Type B pancreatic cell (in vitro differentiated cells): ENCODE measurements around the gene ACOX1. TPM values are rescaled to one million over a fixed set of nuclear protein-coding genes. Genes with fewer than 3 reads are reported as not detected.

Experiments
- DNase-seq: peaks from one replicate; pipeline ENCODE4 v3.0.0; 2021; ENCODE audit warnings: mixed read lengths; ENCODE audit not compliant: unreplicated experiment; ENCODE audit errors: extremely low spot score
- H3K27ac Mint-ChIP-seq: 2 replicates; pipeline ENCODE4 v1.8.0; 2021; ENCODE audit warnings: mild to moderate bottlenecking, mixed read lengths
- H3K27me3 Mint-ChIP-seq: 2 replicates; pipeline ENCODE4 v1.8.0; 2021; ENCODE audit warnings: mixed read lengths
- H3K36me3 Mint-ChIP-seq: 2 replicates; pipeline ENCODE4 v1.8.0; 2021; ENCODE audit warnings: mixed read lengths
- H3K4me1 Mint-ChIP-seq: one replicate; pipeline ENCODE4 v1.8.0; 2021; ENCODE audit warnings: mixed read lengths; ENCODE audit not compliant: unreplicated experiment
- H3K4me3 Mint-ChIP-seq: 2 replicates; pipeline ENCODE4 v1.8.0; 2021; ENCODE audit warnings: mild to moderate bottlenecking, mixed read lengths
- H3K9me3 Mint-ChIP-seq: 2 replicates; pipeline ENCODE4 v1.8.0; 2021; ENCODE audit warnings: mixed read lengths
- CTCF ChIP-seq: fragments of 200-600 bp; sonication (generic); conservative IDR thresholded peaks from 2 replicates; pipeline ENCODE4 v1.5.0; 2021; ENCODE audit warnings: antibody characterized with exemption, mild to moderate bottlenecking
- total RNA-seq: library from RNA; stranded (reverse); gene quantifications from 2 replicates; pipeline ENCODE4 v1.2.1, GENCODE V29; 2021; ENCODE audit warnings: low replicate concordance

Gene ACOX1
- total RNA-seq, 1 donor from 2014 or later: 48.5 TPM

GRCh38 chr17:76023900-76024237 is 44.9 kb upstream of the ACOX1 start:
- no peak overlapping the region for H3K27ac Mint-ChIP-seq
- TF ChIP-seq CTCF: no peak
- DNase-seq: no peak
- no peaks in the 10 kb centered on the region for H3K36me3 Mint-ChIP-seq
- H3K4me3 Mint-ChIP-seq: no peak overlapping the region
- no peaks in the 10 kb centered on the region for H3K27me3 Mint-ChIP-seq
- H3K4me1 Mint-ChIP-seq: peaks cover 8% of the 10 kb centered on the region
- no peaks in the 10 kb centered on the region for H3K9me3 Mint-ChIP-seq

GRCh38 chr17:76022973-76023899 is 44.3 kb upstream of the ACOX1 start:
- Mint-ChIP-seq H3K9me3 (no peaks in the 10 kb centered on the region), H3K36me3 (no peaks in the 10 kb centered on the region), H3K27ac (no peak overlapping the region), H3K27me3 (no peaks in the 10 kb centered on the region), H3K4me1 (peaks cover 8% of the 10 kb centered on the region), H3K4me3 (no peak overlapping the region)
- no peak for DNase-seq
- TF ChIP-seq CTCF: no peak

GRCh38 chr17:76022285-76022684 is 43.3 kb upstream of the ACOX1 start:
- Mint-ChIP-seq H3K27ac (no peak overlapping the region), H3K9me3 (no peaks in the 10 kb centered on the region), H3K27me3 (no peaks in the 10 kb centered on the region), H3K4me3 (no peak overlapping the region), H3K36me3 (no peaks in the 10 kb centered on the region), H3K4me1 (peaks cover 5% of the 10 kb centered on the region)
- no peak for TF ChIP-seq CTCF
- no peak for DNase-seq

GRCh38 chr17:76019833-76020467 is 41.0 kb upstream of the ACOX1 start:
- H3K4me1 Mint-ChIP-seq: peaks cover 5% of the 10 kb centered on the region
- DNase-seq: no peak
- H3K9me3 Mint-ChIP-seq: no peaks in the 10 kb centered on the region
- no peak overlapping the region for H3K27ac Mint-ChIP-seq
- H3K36me3 Mint-ChIP-seq: no peaks in the 10 kb centered on the region
- no peak overlapping the region for H3K4me3 Mint-ChIP-seq
- no peaks in the 10 kb centered on the region for H3K27me3 Mint-ChIP-seq
- no peak for TF ChIP-seq CTCF

- Mint-ChIP-seq H3K27me3 (no peaks in the 10 kb centered on the region), H3K4me3 (no peak overlapping the region), H3K27ac (no peak overlapping the region), H3K4me1 (peaks cover 11% of the 10 kb centered on the region), H3K36me3 (no peaks in the 10 kb centered on the region), H3K9me3 (no peaks in the 10 kb centered on the region)
- TF ChIP-seq CTCF: no peak
- no peak for DNase-seq
These were observed 39.8 kb upstream of the ACOX1 start for GRCh38 chr17:76018801-76019200.
